GM13976 (cell line): ENCODE data around the gene FAM8A1.
"Not testable (repeated sequence)": the region's sequence is repeated elsewhere in the genome, so short reads cannot be mapped to it uniquely, and the experiment has no call there.

Experiments
- DNase-seq: peaks from one replicate; pipeline ENCODE4 v3.0.0; 2012; ENCODE audit warnings: low spot score
- CTCF ChIP-seq: IDR thresholded peaks from 2 replicates; pipeline ENCODE4 v1.5.1; 2012; ENCODE audit warnings: borderline replicate concordance, mild to moderate bottlenecking; ENCODE audit not compliant: insufficient read depth; ENCODE audit errors: extremely low read depth, missing control alignments, control extremely low read depth
- in situ Hi-C: fragments of 300-500 bp; cut with MboI; formaldehyde crosslinking; loops from one replicate; pipeline ENCODE4 v1.12.0; 2022; ENCODE audit warnings: low sequenced_read_pairs, mixed read lengths, inconsistent platforms; ENCODE audit not compliant: unreplicated experiment

FAM8A1 gene

DNA sequence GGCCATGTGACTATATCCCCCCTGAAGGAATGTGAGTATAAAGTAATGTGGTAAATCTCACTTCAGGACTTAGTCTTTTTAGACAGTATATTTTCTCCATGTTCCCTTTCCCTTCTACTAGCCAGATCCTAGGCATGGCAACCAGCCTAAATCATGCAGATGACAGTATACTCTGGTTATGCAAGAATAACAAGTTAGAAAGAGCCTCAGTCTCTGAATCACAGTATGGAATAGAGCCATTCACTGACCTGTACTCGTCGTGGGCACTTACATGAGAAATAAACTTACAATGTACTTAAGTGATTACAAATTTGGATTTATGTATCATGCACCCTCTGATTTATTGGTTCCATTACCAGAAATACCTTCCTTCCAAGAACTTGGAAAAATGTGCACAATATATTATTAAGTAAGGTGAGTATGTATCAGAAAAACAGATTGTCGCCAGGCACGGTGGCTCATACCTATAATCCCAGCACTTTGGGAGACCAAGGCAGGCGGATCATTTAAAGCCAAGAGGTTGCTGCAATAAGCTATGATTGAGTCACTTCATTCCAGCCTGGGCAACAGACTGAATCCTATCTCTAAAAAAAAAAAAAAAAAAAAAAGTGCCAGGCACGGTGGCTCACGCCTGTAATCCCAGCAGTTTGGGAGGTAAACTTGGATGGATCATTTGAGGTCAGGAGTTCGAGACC is 25.1 kb upstream of the FAM8A1 start:
- TF ChIP-seq CTCF: no peak
- DNase-seq: no peak
- in situ Hi-C loops: no loop called here

- no peak for DNase-seq
- TF ChIP-seq CTCF: no peak
- in situ Hi-C loops: no loop called here
Observed at GRCh38 chr6:17577059-17577458, 23.0 kb upstream of the FAM8A1 start.

DNA sequence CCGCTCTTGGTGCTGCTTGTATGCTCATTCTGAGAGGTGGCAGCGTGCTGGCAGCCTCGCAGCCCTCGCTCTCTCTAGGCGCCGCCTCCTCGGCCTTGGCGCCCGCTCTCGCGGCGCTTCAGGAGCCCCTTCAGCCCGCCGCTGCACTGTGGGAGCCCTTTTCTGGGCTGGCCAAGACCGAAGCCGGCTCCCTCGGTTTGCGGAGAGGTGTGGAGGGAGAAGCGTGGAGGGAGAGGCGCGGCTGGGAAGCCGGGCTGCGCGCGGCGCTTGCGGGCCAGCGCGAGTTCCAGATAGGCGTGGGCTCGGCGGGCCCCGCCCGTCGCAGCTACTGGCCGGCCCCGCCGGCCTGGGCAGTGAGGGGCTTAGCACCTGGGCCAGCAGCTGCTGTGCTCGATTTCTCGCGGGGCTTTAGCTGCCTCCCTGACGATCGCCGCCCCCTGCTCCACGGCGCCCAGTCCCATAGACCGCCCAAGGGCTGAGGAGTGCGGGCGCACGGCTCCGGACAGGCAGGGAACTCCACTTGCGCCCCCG is 19.5 kb upstream of the FAM8A1 start:
- DNase-seq: peak; percentile 47
- no peak for TF ChIP-seq CTCF
- in situ Hi-C loops: loop anchor here (5.0 to 10.0 kb wide), 2 partner anchors 227 to 426 kb away; no protein-coding TSS in a partner anchor

DNA sequence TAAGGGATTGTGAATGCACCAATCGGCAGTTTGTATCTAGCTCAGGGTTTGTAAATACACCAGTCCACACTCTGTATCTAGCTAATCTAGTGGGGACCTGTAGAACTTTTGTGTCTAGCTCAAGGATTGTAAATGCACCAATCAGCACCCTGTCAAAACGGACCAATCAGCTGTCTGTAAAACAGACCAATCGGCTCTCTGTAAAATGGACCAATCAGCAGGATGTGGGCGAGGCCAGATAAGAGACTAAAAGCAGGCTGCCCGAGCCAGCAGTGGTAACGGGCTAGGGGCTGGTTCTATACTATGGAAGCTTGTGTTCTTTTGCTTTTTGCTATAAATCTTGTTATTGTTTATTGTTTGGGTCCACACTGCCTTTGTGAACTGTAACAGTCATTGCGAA is 18.8 kb upstream of the FAM8A1 start:
- in situ Hi-C loops: loop anchor here (5.0 to 10.0 kb wide), 2 partner anchors 226 to 426 kb away; no protein-coding TSS in a partner anchor

DNA sequence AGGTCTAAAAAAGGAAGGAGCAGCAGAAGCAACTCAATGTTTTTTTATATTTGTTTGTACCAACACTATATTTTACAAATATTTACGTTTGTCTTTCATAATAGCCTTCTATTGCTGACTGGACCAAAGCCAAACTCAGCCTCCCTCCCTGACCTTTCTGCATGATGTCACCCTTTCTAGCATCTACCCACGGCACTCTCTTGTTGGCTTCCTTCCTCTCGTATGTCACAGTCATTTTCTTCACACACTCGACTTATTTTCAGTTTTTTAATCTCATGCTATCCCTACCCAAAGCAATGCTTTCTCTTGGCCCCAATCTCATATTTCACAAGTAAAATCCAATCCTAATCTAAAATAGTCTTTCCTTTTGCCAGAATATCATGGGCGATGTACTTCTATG is 16.3 kb upstream of the FAM8A1 start:
- in situ Hi-C loops: loop anchor here (5.0 to 10.0 kb wide), 2 partner anchors 223 to 429 kb away; no protein-coding TSS in a partner anchor
- no peak for TF ChIP-seq CTCF
- no peak for DNase-seq

More for the DNA sequence above, 18.8 kb upstream of the FAM8A1 start:
- not testable (repeated sequence) for DNase-seq

GRCh38 chr6:17584241-17584803 is 15.8 kb upstream of the FAM8A1 start:
- peak; percentile 57 for DNase-seq
- in situ Hi-C loops: loop anchor here (5.0 to 10.0 kb wide), 2 partner anchors 223 to 430 kb away; no protein-coding TSS in a partner anchor
- peak; percentile 36 for TF ChIP-seq CTCF
